Measurements from ENCODE around the gene SH3PXD2A.

SH3PXD2A gene

GRCh38 chr10:103828107-103828506 lies 27.3 kb downstream of the SH3PXD2A start:
- CTCF ChIA-PET = interaction anchor here (1.5 kb wide), 1 partner anchor 19 kb away, joined by 8 read pairs; no protein-coding TSS in a partner anchor
- TF ChIP-seq PRDM10 (tag by site-specific recombination; IDR thresholded peaks at IDR 0.05) (peak; percentile 12; the same call in 1 of the 2 replicates), SCRT1 (tag by site-specific recombination; IDR thresholded peaks at IDR 0.05; ENCODE audit: borderline replicate concordance) (no peak), ZNF544 (tag by site-specific recombination; IDR thresholded peaks at IDR 0.05) (no peak), PRDM1 (tag by site-specific recombination; IDR thresholded peaks at IDR 0.05) (peak; percentile 67), GLIS1 (tag by site-specific recombination; IDR thresholded peaks at IDR 0.05) (peak; percentile 86)
- Histone ChIP-seq H3K4me1 (ENCODE audit: control insufficient read depth, insufficient read depth, low read length) (peaks cover 23% of the 10 kb centered on the region), H3K4me3 (ENCODE audit: low read depth, low read length) (no peak overlapping the region), H3K36me3 (ENCODE audit: control insufficient read depth in 2 of 2, insufficient read depth in 1 of 2, low read length in 2 of 2) (no peaks in the 10 kb centered on the region), H3K27ac (ENCODE audit: extremely low read depth, low read depth, low read length) (no peak overlapping the region), H3K9me3 (ENCODE audit: control insufficient read depth, insufficient read depth, low read depth, low read length) (0 out of 2 replicates have a peak, but pooled peaks cover 2% of the 10 kb centered on the region)
- POLR2A ChIA-PET = no interaction called here

GRCh38 chr10:103826885-103827284 lies 28.5 kb downstream of the SH3PXD2A start:
- ChIA-PET CTCF (interaction anchor here (0.9 to 1.5 kb wide), 2 partner anchors 20 to 38 kb away, joined by 3 to 8 read pairs; no protein-coding TSS in a partner anchor), POLR2A (no interaction called here)
- Histone ChIP-seq H3K9me3 (ENCODE audit: control insufficient read depth, insufficient read depth, low read depth, low read length) (no peaks in the 10 kb centered on the region), H3K4me1 (ENCODE audit: control insufficient read depth, insufficient read depth, low read length) (peaks cover 23% of the 10 kb centered on the region), H3K36me3 (ENCODE audit: control insufficient read depth in 2 of 2, insufficient read depth in 1 of 2, low read length in 2 of 2) (no peaks in the 10 kb centered on the region), H3K4me3 (ENCODE audit: low read depth, low read length) (no peak overlapping the region), H3K27ac (ENCODE audit: extremely low read depth, low read depth, low read length) (no peak overlapping the region)
- TF ChIP-seq ZNF362 (tag by site-specific recombination; IDR thresholded peaks at IDR 0.05) (no peak), ZNF211 (tag by site-specific recombination; IDR thresholded peaks at IDR 0.05; ENCODE audit: low read depth) (no peak), MEIS1 (CRISPR knock-in tag; IDR thresholded peaks at IDR 0.05; ENCODE audit: borderline replicate concordance) (no peak), SETDB1 (IDR thresholded peaks at IDR 0.05; ENCODE audit: insufficient read length, low read length) (no peak), ZNF404 (tag by site-specific recombination; IDR thresholded peaks at IDR 0.05) (no peak), ZNF510 (tag by site-specific recombination; IDR thresholded peaks at IDR 0.05; ENCODE audit: insufficient replicate concordance) (no peak), ZNF629 (tag by site-specific recombination; IDR thresholded peaks at IDR 0.05) (no peak), ZNF133 (tag by site-specific recombination; IDR thresholded peaks at IDR 0.05) (no peak), TCF7L2 (IDR thresholded peaks at IDR 0.05; ENCODE audit: borderline replicate concordance, low read depth, low read length) (no peak), TSHZ1 (tag by site-specific recombination; IDR thresholded peaks at IDR 0.05; ENCODE audit: borderline replicate concordance) (no peak), ZNF645 (tag by site-specific recombination; IDR thresholded peaks at IDR 0.05) (no peak), ZBTB26 (tag by site-specific recombination; optimal IDR thresholded peaks at IDR 0.05) (no peak), ZNF707 (tag by site-specific recombination; IDR thresholded peaks at IDR 0.05) (no peak), GLIS2 (tag by site-specific recombination; IDR thresholded peaks at IDR 0.05) (no peak)
